IMR-90 (cell line): ENCODE results near the gene FGFR4. TPM values are rescaled to one million over a fixed set of nuclear protein-coding genes. Genes with fewer than 3 reads are reported as not detected.

Source experiments
- ATAC-seq: fragments of 200-7000 bp; cut with Tn5 transposase; 2 replicates; pipeline ENCODE4 v1.9.1; 2020; ENCODE audit warnings: low read depth, mild to moderate bottlenecking, moderate library complexity
- BruUV-seq: library from RNA; stranded (reverse); fragments of 400-500 nt; replicated peaks from 2 replicates; lab custom pipeline; 2021; lab: Mats Ljungman, UMichigan
- CTCF ChIA-PET: fragments of 300-600 bp; formaldehyde crosslinking; extraction: SDS; loops from one replicate; lab custom pipeline; 2021; ENCODE audit warnings: antibody characterized with exemption; lab: Yijun Ruan, JAX
- POLR2A ChIA-PET: fragments of 300-600 bp; sonication (Branson Sonifier 250); formaldehyde crosslinking; loops from one replicate; lab custom pipeline; 2022; ENCODE audit warnings: antibody characterized with exemption; ENCODE audit not compliant: unreplicated experiment; lab: Charles Lee
- DNase-seq: peaks from one replicate; pipeline ENCODE4 v3.0.0; 2013
- H2AFZ ChIP-seq: replicated peaks from 2 replicates; pipeline ENCODE3; 2013; ENCODE audit warnings: low read length, mild to moderate bottlenecking; ENCODE audit not compliant: poor library complexity
- H2AK5ac ChIP-seq: 2 replicates; pipeline ENCODE4 v1.6.1; 2013; ENCODE audit warnings: low read depth, low read length, inconsistent platforms
- H2AK9ac ChIP-seq: replicated peaks from 2 replicates; pipeline ENCODE3; 2013; ENCODE audit warnings: mild to moderate bottlenecking, low read depth, low read length, moderate library complexity; ENCODE audit not compliant: poor library complexity
- H2BK120ac ChIP-seq: 2 replicates; pipeline ENCODE4 v1.6.1; 2013; ENCODE audit warnings: low read depth, low read length, inconsistent platforms
- H2BK15ac ChIP-seq: 3 replicates; pipeline ENCODE4 v1.6.1; 2013; ENCODE audit warnings: low read depth, low read length, inconsistent platforms
- H2BK20ac ChIP-seq: 2 replicates; pipeline ENCODE4 v1.6.1; 2013; ENCODE audit warnings: low read depth, mild to moderate bottlenecking, inconsistent platforms, low read length, moderate library complexity
- H2BK5ac ChIP-seq: 2 replicates; pipeline ENCODE4 v1.6.1; 2013; ENCODE audit warnings: mild to moderate bottlenecking, low read depth, low read length, inconsistent platforms; ENCODE audit not compliant: poor library complexity, severe bottlenecking
- H3K14ac ChIP-seq: replicated peaks from 2 replicates; pipeline ENCODE4 v1.6.1; 2013; ENCODE audit warnings: low read depth, low read length, inconsistent platforms
- H3K18ac ChIP-seq: 2 replicates; pipeline ENCODE4 v1.6.1; 2013; ENCODE audit warnings: low read depth, low read length, control low read depth
- H3K23ac ChIP-seq: 2 replicates; pipeline ENCODE4 v1.6.1; 2013; ENCODE audit warnings: low read depth, low read length, inconsistent platforms
- H3K27ac ChIP-seq: 2 replicates; pipeline ENCODE4 v1.5.1; 2013; ENCODE audit warnings: mild to moderate bottlenecking, control low read depth, low read length; ENCODE audit not compliant: insufficient read depth
- H3K27me3 ChIP-seq: 2 replicates; pipeline ENCODE4 v1.6.1; 2013; ENCODE audit warnings: low read length; ENCODE audit not compliant: control insufficient read depth, insufficient read depth
- H3K36me3 ChIP-seq: 2 replicates; pipeline ENCODE4 v1.6.1; 2013; ENCODE audit warnings: low read length, mixed read lengths; ENCODE audit not compliant: control insufficient read depth, insufficient read depth
- H3K4ac ChIP-seq: 2 replicates; pipeline ENCODE4 v1.6.1; 2013; ENCODE audit warnings: low read depth, low read length, inconsistent platforms
- H3K4me1 ChIP-seq: 2 replicates; pipeline ENCODE4 v1.6.1; 2013; ENCODE audit warnings: low read length, mixed read lengths; ENCODE audit not compliant: control insufficient read depth, insufficient read depth
- H3K4me2 ChIP-seq: 2 replicates; pipeline ENCODE4 v1.6.1; 2013; ENCODE audit warnings: low read depth, mild to moderate bottlenecking, control low read depth, low read length, moderate library complexity
- H3K4me3 ChIP-seq: 2 replicates; pipeline ENCODE4 v1.5.1; 2013; ENCODE audit warnings: low read depth, mild to moderate bottlenecking, control low read depth, low read length, moderate library complexity; ENCODE audit not compliant: insufficient read depth
- H3K56ac ChIP-seq: 2 replicates; pipeline ENCODE4 v1.6.1; 2013; ENCODE audit warnings: low read length, inconsistent platforms; ENCODE audit not compliant: insufficient read depth; ENCODE audit errors: extremely low read depth
- H3K79me1 ChIP-seq, 2 experiments: 2 replicates each; pipeline ENCODE4 v1.6.1; 2013; ENCODE audit warnings: low read length in 2 of 2, inconsistent platforms in 1 of 2, low read depth in 1 of 2
- H3K9ac ChIP-seq: 2 replicates; pipeline ENCODE4 v1.6.1; 2013; ENCODE audit warnings: low read depth, low read length, control low read depth
- H3K9me1 ChIP-seq: 2 replicates; pipeline ENCODE4 v1.6.1; 2013; ENCODE audit warnings: low read length, inconsistent platforms; ENCODE audit not compliant: insufficient read depth
- H3K9me3 ChIP-seq: 2 replicates; pipeline ENCODE4 v1.6.1; 2013; ENCODE audit warnings: low read length; ENCODE audit not compliant: control insufficient read depth, insufficient read depth
- H4K20me1 ChIP-seq: 2 replicates; pipeline ENCODE4 v1.6.1; 2013; ENCODE audit warnings: low read length, inconsistent platforms; ENCODE audit not compliant: insufficient read depth
- H4K5ac ChIP-seq: 2 replicates; pipeline ENCODE4 v1.6.1; 2013; ENCODE audit warnings: mild to moderate bottlenecking, low read depth, low read length, control low read depth
- H4K8ac ChIP-seq, 2 experiments: 2 replicates each; pipeline ENCODE4 v1.6.1; 2013; ENCODE audit warnings: low read depth in 2 of 2, low read length in 2 of 2, control low read depth in 1 of 2, inconsistent platforms in 1 of 2
- H4K91ac ChIP-seq: 2 replicates; pipeline ENCODE4 v1.6.1; 2013; ENCODE audit warnings: low read depth, low read length, inconsistent platforms; ENCODE audit not compliant: insufficient read depth
- CHD1 ChIP-seq: IDR thresholded peaks from 2 replicates; pipeline ENCODE4 v1.6.1; 2012; ENCODE audit warnings: low read depth, low read length, improper control_type of control experiment
- NFE2L2 ChIP-seq: fragments of 150-350 bp; IDR thresholded peaks from 2 replicates; pipeline ENCODE4 v1.6.1; 2016; ENCODE audit warnings: low read depth, mild to moderate bottlenecking, low read length
- POLR2A ChIP-seq: IDR thresholded peaks from 2 replicates; pipeline ENCODE4 v1.6.1; 2012; ENCODE audit warnings: mild to moderate bottlenecking, low read depth, low read length
- RAD21 ChIP-seq: IDR thresholded peaks from 2 replicates; pipeline ENCODE4 v1.6.1; 2012; ENCODE audit warnings: low read length, improper control_type of control experiment
- RCOR1 ChIP-seq: IDR thresholded peaks from 2 replicates; pipeline ENCODE4 v1.6.1; 2012; ENCODE audit warnings: mild to moderate bottlenecking, low read length, improper control_type of control experiment; ENCODE audit not compliant: insufficient replicate concordance
- RFX5 ChIP-seq: IDR thresholded peaks from 2 replicates; pipeline ENCODE4 v1.8.0; 2012; ENCODE audit warnings: low read depth, mild to moderate bottlenecking, low read length, moderate library complexity
- WGBS, 2 experiments: methylation state at CpG; one replicate each; pipeline versions ENCODE4 v1.1.5 to v1.1.7; 2013; ENCODE audit warnings: missing lambda C conversion rate in 2 of 2; ENCODE audit not compliant: insufficient read length in 1 of 2; ENCODE audit errors: extremely low coverage in 2 of 2; 5-methylcytosine and 5-hydroxymethylcytosine counted together
- dilution Hi-C: fragments of 300-500 bp; cut with HindIII; formaldehyde crosslinking; loops from one replicate; pipeline ENCODE4 v1.14.3; 2018; ENCODE audit warnings: low sequenced_read_pairs; ENCODE audit not compliant: unreplicated experiment
- in situ Hi-C: fragments of 300-500 bp; cut with MboI; formaldehyde crosslinking; loops from 3 replicates; pipeline ENCODE4 v1.14.3; 2019; ENCODE audit warnings: low sequenced_read_pairs, inconsistent platforms, mixed read lengths
- intact Hi-C: fragments of 100-400 bp; cut with micrococcal nuclease; formaldehyde crosslinking; loops from 2 replicates; pipeline ENCODE4 v1.10.0; 2022
- polyA plus RNA-seq, 3 experiments: library from polyadenylated mRNA; depleted of rRNA; stranded (reverse); fragments of >200 nt; gene quantifications; 2 replicates each; pipeline ENCODE4 v1.2.3, GENCODE V29; 2012; ENCODE audit warnings: low replicate concordance in 1 of 3
- total RNA-seq: library from RNA; depleted of rRNA; stranded (reverse); fragments of >200 nt; gene quantifications from 2 replicates; pipeline ENCODE4 v1.2.3, GENCODE V29; 2012
- TF ChIP-seq, protein P1 (sequence below): conservative IDR thresholded peaks from 2 replicates; pipeline ENCODE4 v1.5.1; 2012; ENCODE audit warnings: mild to moderate bottlenecking, low read depth, low read length, improper control_type of control experiment
- TF ChIP-seq, protein P2 (sequence below): fragments of 150-350 bp; IDR thresholded peaks from 2 replicates; pipeline ENCODE4 v1.6.1; 2016; ENCODE audit warnings: low read depth, mild to moderate bottlenecking, low read length, moderate library complexity, borderline replicate concordance

The FGFR4 gene
- total and polyA plus RNA-seq, 2 of the 4 experiments (the other 2 are of a cell fraction), result 0.90 to 2.4 TPM

DNA sequence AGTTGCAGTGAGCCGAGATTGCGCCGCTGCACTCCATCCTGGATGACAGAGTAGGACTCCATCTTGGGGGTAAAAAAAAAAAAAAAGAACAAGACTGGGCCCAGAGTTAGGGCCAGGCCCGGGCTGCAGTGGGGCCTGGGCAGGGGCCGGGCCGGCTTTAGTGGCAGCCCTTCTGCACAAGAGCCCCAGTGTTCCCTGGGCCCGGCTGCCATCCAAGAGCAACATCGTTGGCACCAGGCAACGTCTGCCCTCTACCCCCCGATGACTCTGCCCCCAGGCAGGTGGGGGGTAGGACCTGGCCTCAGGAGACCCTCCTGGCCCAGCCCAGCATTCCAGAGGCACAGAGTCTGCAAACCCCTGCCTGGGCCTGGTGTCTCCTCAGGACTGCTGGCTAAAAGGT, 4.9 kb upstream of the FGFR4 start:
- Histone ChIP-seq H3K9me1 (no peaks in the 10 kb centered on the region), H3K4me3 (no peak overlapping the region), H4K5ac (no peak overlapping the region), H3K56ac (no peak overlapping the region), H4K91ac (no peak overlapping the region), H3K27ac (no peak overlapping the region), H3K9me3 (no peaks in the 10 kb centered on the region), H2BK5ac (no peak overlapping the region), H3K18ac (no peak overlapping the region), H3K4ac (no peak overlapping the region), H4K20me1 (no peaks in the 10 kb centered on the region), H4K8ac (no peak overlapping the region), H2AFZ (no peak overlapping the region), H2BK15ac (no peak overlapping the region), H3K36me3 (no peaks in the 10 kb centered on the region), H3K14ac (no peak overlapping the region), H3K4me1 (no peaks in the 10 kb centered on the region), H3K79me1 (no peaks in the 10 kb centered on the region), H3K27me3 (peaks cover 8% of the 10 kb centered on the region), H3K9ac (no peak overlapping the region), H2BK120ac (no peak overlapping the region), H3K23ac (no peak overlapping the region), H2AK5ac (no peak overlapping the region), H3K4me2 (no peak overlapping the region), H2AK9ac (no peak overlapping the region), H2BK20ac (no peak overlapping the region)
- intact Hi-C loops, result no loop called here
- CTCF ChIA-PET, result no interaction called here
- no TSS peak for BruUV-seq
- in situ Hi-C loops, result no loop called here
- WGBS, 2 experiments, result 82% methylated on average over 2 of the region's 10 CpGs; no CpG with 5 or more reads in 1 of the 2 experiments
- DNase-seq (no peak), ATAC-seq (no peak)
- TF ChIP-seq, protein P1, sequence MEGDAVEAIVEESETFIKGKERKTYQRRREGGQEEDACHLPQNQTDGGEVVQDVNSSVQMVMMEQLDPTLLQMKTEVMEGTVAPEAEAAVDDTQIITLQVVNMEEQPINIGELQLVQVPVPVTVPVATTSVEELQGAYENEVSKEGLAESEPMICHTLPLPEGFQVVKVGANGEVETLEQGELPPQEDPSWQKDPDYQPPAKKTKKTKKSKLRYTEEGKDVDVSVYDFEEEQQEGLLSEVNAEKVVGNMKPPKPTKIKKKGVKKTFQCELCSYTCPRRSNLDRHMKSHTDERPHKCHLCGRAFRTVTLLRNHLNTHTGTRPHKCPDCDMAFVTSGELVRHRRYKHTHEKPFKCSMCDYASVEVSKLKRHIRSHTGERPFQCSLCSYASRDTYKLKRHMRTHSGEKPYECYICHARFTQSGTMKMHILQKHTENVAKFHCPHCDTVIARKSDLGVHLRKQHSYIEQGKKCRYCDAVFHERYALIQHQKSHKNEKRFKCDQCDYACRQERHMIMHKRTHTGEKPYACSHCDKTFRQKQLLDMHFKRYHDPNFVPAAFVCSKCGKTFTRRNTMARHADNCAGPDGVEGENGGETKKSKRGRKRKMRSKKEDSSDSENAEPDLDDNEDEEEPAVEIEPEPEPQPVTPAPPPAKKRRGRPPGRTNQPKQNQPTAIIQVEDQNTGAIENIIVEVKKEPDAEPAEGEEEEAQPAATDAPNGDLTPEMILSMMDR, result no peak
- TF ChIP-seq POLR2A, result no peak
- TF ChIP-seq, protein P2, sequence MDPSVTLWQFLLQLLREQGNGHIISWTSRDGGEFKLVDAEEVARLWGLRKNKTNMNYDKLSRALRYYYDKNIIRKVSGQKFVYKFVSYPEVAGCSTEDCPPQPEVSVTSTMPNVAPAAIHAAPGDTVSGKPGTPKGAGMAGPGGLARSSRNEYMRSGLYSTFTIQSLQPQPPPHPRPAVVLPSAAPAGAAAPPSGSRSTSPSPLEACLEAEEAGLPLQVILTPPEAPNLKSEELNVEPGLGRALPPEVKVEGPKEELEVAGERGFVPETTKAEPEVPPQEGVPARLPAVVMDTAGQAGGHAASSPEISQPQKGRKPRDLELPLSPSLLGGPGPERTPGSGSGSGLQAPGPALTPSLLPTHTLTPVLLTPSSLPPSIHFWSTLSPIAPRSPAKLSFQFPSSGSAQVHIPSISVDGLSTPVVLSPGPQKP, result no peak
- no peak for TF ChIP-seq RAD21
- no peak for TF ChIP-seq RCOR1
- no peak for TF ChIP-seq NFE2L2
- TF ChIP-seq RFX5, result no peak
- TF ChIP-seq CHD1, result no peak
- dilution Hi-C loops, result no loop called here
- POLR2A ChIA-PET, result no interaction called here
